CD4-positive, CD25-positive, alpha-beta regulatory T cell (primary cell): ENCODE measurements around the gene TESPA1. TPM values are rescaled to one million over a fixed set of nuclear protein-coding genes. Genes with fewer than 3 reads are reported as not detected.
A peak's percentile ranks its signal among the peaks of the same experiment; 100 is the strongest.

Source experiments
- ATAC-seq, 2 donors: fragments of 150-1000 bp; cut with Tn5 transposase; one replicate each; pipeline ENCODE4 v1.10.0; 2021; ENCODE audit warnings: low read depth in 2 of 2, moderate number of reproducible peaks in 2 of 2, moderate library complexity in 1 of 2
- DNase-seq, 3 donors: peaks; one replicate each; pipeline versions ENCODE4 v3.0.0 to v3.0.0-alpha.2; 2012 to 2022; ENCODE audit warnings: mixed read lengths in 1 of 3
- H3K27ac ChIP-seq: one replicate; pipeline ENCODE4 v1.7.0; 2013; ENCODE audit warnings: mild to moderate bottlenecking, low read length; ENCODE audit not compliant: insufficient read depth, poor library complexity, severe bottlenecking
- H3K27me3 ChIP-seq: one replicate; pipeline ENCODE4 v1.7.0; 2013; ENCODE audit warnings: low read length; ENCODE audit not compliant: control insufficient read depth, insufficient read depth
- H3K36me3 ChIP-seq: one replicate; pipeline ENCODE4 v1.7.0; 2013; ENCODE audit warnings: mild to moderate bottlenecking, low read length, moderate library complexity; ENCODE audit not compliant: control insufficient read depth, insufficient read depth
- H3K4me1 ChIP-seq: 2 replicates; pipeline ENCODE4 v1.7.0; 2013; ENCODE audit warnings: mild to moderate bottlenecking, low read length; ENCODE audit not compliant: insufficient read depth, control insufficient read depth, poor library complexity, severe bottlenecking
- H3K4me3 ChIP-seq: one replicate; pipeline ENCODE4 v1.7.0; 2013; ENCODE audit warnings: low read depth, mild to moderate bottlenecking, low read length, moderate library complexity
- H3K9me3 ChIP-seq, 2 experiments: 1 replicate in 1 of 2; 2 replicates in 1 of 2; pipeline ENCODE4 v1.7.0; 2013; ENCODE audit warnings: low read length in 2 of 2, mild to moderate bottlenecking in 1 of 2, moderate library complexity in 1 of 2; ENCODE audit not compliant: control insufficient read depth in 2 of 2
- H3K27ac Mint-ChIP-seq, 3 donors: one replicate each; pipeline ENCODE4 v1.8.0; 2020 to 2022; ENCODE audit warnings: mild to moderate bottlenecking in 3 of 3, mixed read lengths in 3 of 3, moderate library complexity in 2 of 3
- H3K27me3 Mint-ChIP-seq: one replicate; pipeline ENCODE4 v1.8.0; 2022; ENCODE audit warnings: mild to moderate bottlenecking, mixed read lengths
- H3K36me3 Mint-ChIP-seq: one replicate; pipeline ENCODE4 v1.8.0; 2020; ENCODE audit warnings: mixed read lengths
- H3K4me1 Mint-ChIP-seq, 4 donors: one replicate each; pipeline ENCODE4 v1.8.0; 2020 to 2022; ENCODE audit warnings: mixed read lengths in 4 of 4, mild to moderate bottlenecking in 1 of 4
- H3K4me3 Mint-ChIP-seq, 4 donors: one replicate each; pipeline ENCODE4 v1.8.0; 2020 to 2022; ENCODE audit warnings: mild to moderate bottlenecking in 4 of 4, mixed read lengths in 4 of 4, moderate library complexity in 3 of 4
- H3K9me3 Mint-ChIP-seq, 7 donors: one replicate each; pipeline ENCODE4 v1.8.0; 2020 to 2022; ENCODE audit warnings: mixed read lengths in 7 of 7, mild to moderate bottlenecking in 3 of 7, moderate library complexity in 2 of 7
- polyA plus RNA-seq, 4 donors: library from polyadenylated mRNA; unstranded; fragments of 300-500 nt; fragmentation: Illumina TruSeq; gene quantifications; one replicate each; pipeline ENCODE4 v1.2.3, GENCODE V29; 2021
- total RNA-seq: library from RNA; stranded (reverse); gene quantifications from one replicate; pipeline ENCODE4 v1.2.3, GENCODE V29; 2022

TESPA1 gene
- total and polyA plus RNA-seq, 5 donors from 2014 or later: 78.0 to 121 (median 93.8) TPM

DNA sequence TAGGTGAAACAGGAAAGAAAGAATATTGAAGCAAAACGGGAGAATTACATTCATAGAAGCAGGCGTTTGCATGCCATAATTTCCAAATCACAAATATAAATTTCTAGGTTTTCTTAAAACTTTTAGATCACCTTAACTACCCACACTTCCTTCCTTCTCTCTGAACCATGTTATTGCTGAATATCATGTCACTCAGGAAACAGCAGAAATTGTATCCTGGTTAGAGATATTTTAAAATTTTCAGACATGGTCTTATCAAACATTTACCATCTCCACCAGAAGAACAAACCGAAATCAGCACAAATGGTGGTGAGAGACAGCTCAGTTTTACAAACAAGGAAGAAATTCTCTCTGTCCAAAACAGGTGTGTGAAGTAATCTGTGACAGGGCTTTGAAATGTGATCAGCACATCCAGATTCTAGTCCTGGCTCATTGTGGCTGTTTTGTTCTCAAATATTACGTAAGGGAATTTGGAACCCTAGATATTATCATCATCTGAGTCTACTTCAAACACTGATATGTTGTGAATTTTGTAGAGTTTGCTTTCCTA is 16.3 kb downstream of the TESPA1 start:
- peaks cover 16 to 63% (median 50%) of the 10 kb centered on the region in 4 donors for H3K4me1 Mint-ChIP-seq
- H3K4me1 ChIP-seq: peaks cover 31% of the 10 kb centered on the region

GRCh38 chr12:54967461-54967860 is 17.1 kb downstream of the TESPA1 start:
- Histone ChIP-seq H3K27me3 (no peaks in the 10 kb centered on the region), H3K4me3 (peak overlapping the region; percentile 49), H3K36me3 (peaks cover 66% of the 10 kb centered on the region), H3K4me1 (peaks cover 31% of the 10 kb centered on the region), H3K9me3 (no peaks in the 10 kb centered on the region), H3K27ac (peak overlapping the region; percentile 61)
- peak overlapping the region; percentile 2 to 78 (median 54) for H3K4me3 Mint-ChIP-seq
- H3K27ac Mint-ChIP-seq: peak overlapping the region; percentile 37 to 94 (median 93)
- peaks cover 16 to 62% (median 48%) of the 10 kb centered on the region in 4 donors for H3K4me1 Mint-ChIP-seq
- ATAC-seq (peak in 1 of 2 donors; percentile 42), DNase-seq (no peak)
- H3K36me3 Mint-ChIP-seq: peaks cover 67% of the 10 kb centered on the region
- H3K9me3 Mint-ChIP-seq: no peaks in the 10 kb centered on the region
- no peaks in the 10 kb centered on the region for H3K27me3 Mint-ChIP-seq

More for the DNA sequence above, 16.3 kb downstream of the TESPA1 start:
- Mint-ChIP-seq H3K36me3 (peaks cover 66% of the 10 kb centered on the region), H3K4me3 (peak overlapping the region; percentile 23 to 78 (median 54)), H3K27me3 (no peaks in the 10 kb centered on the region), H3K27ac (peak overlapping the region; percentile 37 to 94 (median 93)), H3K9me3 (no peaks in the 10 kb centered on the region)
- no peaks in the 10 kb centered on the region for H3K27me3 ChIP-seq
- peak overlapping the region; percentile 61 for H3K27ac ChIP-seq
- H3K4me3 ChIP-seq: peak overlapping the region; percentile 49
- H3K9me3 ChIP-seq: no peaks in the 10 kb centered on the region
- DNase-seq: peak in 2 of 3 donors; percentile 27
- ATAC-seq: peak in 1 of 2 donors; percentile 28
- H3K36me3 ChIP-seq: peaks cover 66% of the 10 kb centered on the region

GRCh38 chr12:54961190-54961589 is 23.4 kb downstream of the TESPA1 start:
- H3K4me1 ChIP-seq: peaks cover 31% of the 10 kb centered on the region
- ATAC-seq: no peak
- Mint-ChIP-seq H3K27ac (peak overlapping the region in 1 of 3 donors; percentile 77), H3K4me3 (peak overlapping the region in 1 of 4 donors; percentile 36), H3K9me3 (no peaks in the 10 kb centered on the region), H3K4me1 (peaks cover 29 to 69% (median 52%) of the 10 kb centered on the region in 4 donors), H3K36me3 (peaks cover 67% of the 10 kb centered on the region), H3K27me3 (no peaks in the 10 kb centered on the region)
- H3K27me3 ChIP-seq: no peaks in the 10 kb centered on the region
- peak overlapping the region; percentile 41 for H3K27ac ChIP-seq
- no peaks in the 10 kb centered on the region for H3K9me3 ChIP-seq
- H3K4me3 ChIP-seq: no peak overlapping the region
- no peak for DNase-seq
- peaks cover 83% of the 10 kb centered on the region for H3K36me3 ChIP-seq

- H3K4me3 ChIP-seq: peak overlapping the region; percentile 2
- H3K27ac ChIP-seq: peak overlapping the region; percentile 26
Observed at GRCh38 chr12:54959291-54960018, 25.1 kb downstream of the TESPA1 start.

DNA sequence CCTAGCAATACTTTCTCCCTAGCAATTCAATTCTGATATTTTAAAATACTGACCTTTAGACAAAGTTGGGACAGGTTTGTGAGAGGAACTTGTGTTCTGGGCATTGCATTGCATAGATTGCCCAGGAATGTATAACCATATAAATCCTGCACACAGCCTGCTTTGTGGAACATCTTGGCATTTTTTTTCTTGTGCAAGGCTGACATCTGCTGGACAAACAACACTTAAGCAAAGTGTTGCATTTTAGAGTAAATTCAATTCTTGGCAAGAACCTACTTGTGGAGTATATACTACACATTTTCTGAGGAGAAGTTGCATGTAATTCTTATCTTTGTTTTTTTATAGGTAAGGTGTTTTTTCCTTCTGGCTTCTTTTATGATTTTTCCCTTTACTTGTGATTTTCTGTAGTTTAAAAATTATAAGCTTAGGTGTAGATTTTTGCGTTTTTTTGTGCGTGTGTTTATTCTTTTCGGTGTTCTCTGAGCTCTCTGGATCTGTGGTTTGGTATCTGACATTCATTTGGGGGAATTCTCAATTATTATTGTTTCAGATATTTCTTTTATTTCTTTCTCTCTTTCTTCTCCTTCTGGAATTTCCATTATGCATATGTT is 26.4 kb downstream of the TESPA1 start:
- peak in 1 of 2 donors; percentile 34 for ATAC-seq
- peak overlapping the region in 2 of 3 donors; percentile 67 to 77 for H3K27ac Mint-ChIP-seq
- Histone ChIP-seq H3K27ac (no peak overlapping the region), H3K4me3 (no peak overlapping the region), H3K36me3 (peaks cover 67% of the 10 kb centered on the region), H3K4me1 (peaks cover 42% of the 10 kb centered on the region), H3K9me3 (no peaks in the 10 kb centered on the region), H3K27me3 (no peaks in the 10 kb centered on the region)
- peak; percentile 39 to 76 (median 62) for DNase-seq
- no peaks in the 10 kb centered on the region for H3K9me3 Mint-ChIP-seq
- peaks cover 43 to 79% (median 66%) of the 10 kb centered on the region in 4 donors for H3K4me1 Mint-ChIP-seq
- peak overlapping the region in 1 of 4 donors; percentile 5 for H3K4me3 Mint-ChIP-seq
- peaks cover 66% of the 10 kb centered on the region for H3K36me3 Mint-ChIP-seq
- H3K27me3 Mint-ChIP-seq: no peaks in the 10 kb centered on the region

More at GRCh38 chr12:54959291-54960018, 25.1 kb downstream of the TESPA1 start:
- ATAC-seq: no peak
- Histone ChIP-seq H3K9me3 (no peaks in the 10 kb centered on the region), H3K36me3 (peaks cover 73% of the 10 kb centered on the region), H3K4me1 (peaks cover 42% of the 10 kb centered on the region), H3K27me3 (no peaks in the 10 kb centered on the region)
- Mint-ChIP-seq H3K4me3 (peak overlapping the region in 1 of 4 donors; percentile 9), H3K27me3 (no peaks in the 10 kb centered on the region), H3K36me3 (peaks cover 64% of the 10 kb centered on the region), H3K9me3 (no peaks in the 10 kb centered on the region), H3K4me1 (peaks cover 43 to 80% (median 64%) of the 10 kb centered on the region in 4 donors), H3K27ac (peak overlapping the region in 2 of 3 donors; percentile 77 to 87)
- DNase-seq: no peak

- Mint-ChIP-seq H3K9me3 (no peaks in the 10 kb centered on the region), H3K36me3 (peaks cover 68% of the 10 kb centered on the region), H3K27ac (peak overlapping the region; percentile 44 to 83 (median 77)), H3K4me1 (peaks cover 49 to 73% (median 63%) of the 10 kb centered on the region in 4 donors), H3K4me3 (peak overlapping the region in 2 of 4 donors; percentile 3 to 38), H3K27me3 (no peaks in the 10 kb centered on the region)
- no peak for DNase-seq
- Histone ChIP-seq H3K27ac (no peak overlapping the region), H3K9me3 (no peaks in the 10 kb centered on the region), H3K36me3 (peaks cover 62% of the 10 kb centered on the region), H3K4me3 (peak overlapping the region; percentile 21), H3K27me3 (no peaks in the 10 kb centered on the region), H3K4me1 (peaks cover 42% of the 10 kb centered on the region)
- no peak for ATAC-seq
Observed at GRCh38 chr12:54956818-54957641, 27.5 kb downstream of the TESPA1 start.

GRCh38 chr12:54956322-54956721 is 28.2 kb downstream of the TESPA1 start:
- no peaks in the 10 kb centered on the region for H3K27me3 ChIP-seq
- H3K4me3 Mint-ChIP-seq: peak overlapping the region in 3 of 4 donors; percentile 3 to 68 (median 7)
- peaks cover 0 to 1% (median 0%) of the 10 kb centered on the region in 7 donors for H3K9me3 Mint-ChIP-seq
- no peak overlapping the region for H3K27ac ChIP-seq
- no peaks in the 10 kb centered on the region for H3K27me3 Mint-ChIP-seq
- peaks cover 62% of the 10 kb centered on the region for H3K36me3 ChIP-seq
- ATAC-seq (no peak), DNase-seq (no peak)
- H3K36me3 Mint-ChIP-seq: peaks cover 65% of the 10 kb centered on the region
- H3K4me3 ChIP-seq: peak overlapping the region; percentile 21
- peak overlapping the region; percentile 55 to 95 (median 77) for H3K27ac Mint-ChIP-seq
- H3K4me1 Mint-ChIP-seq: peaks cover 49 to 70% (median 60%) of the 10 kb centered on the region in 4 donors
- H3K4me1 ChIP-seq: peaks cover 42% of the 10 kb centered on the region
- H3K9me3 ChIP-seq: no peaks in the 10 kb centered on the region
